BJ (cell line): ENCODE results near the gene CABP7. TPM values are rescaled to one million over a fixed set of nuclear protein-coding genes. Genes with fewer than 3 reads are reported as not detected.
"Not testable (repeated sequence)": the region's sequence is repeated elsewhere in the genome, so short reads cannot be mapped to it uniquely, and the experiment has no call there.

Experiments
- CTCF ChIA-PET: fragments of 350-600 bp; formaldehyde crosslinking; extraction: SDS; loops from one replicate; lab custom pipeline; 2021; ENCODE audit warnings: antibody characterized with exemption, inconsistent platforms; lab: Yijun Ruan, JAX
- POLR2A ChIA-PET: fragments of 300-600 bp; sonication (Branson Sonifier 250); formaldehyde crosslinking; extraction: SDS; loops from one replicate; lab custom pipeline; 2021; ENCODE audit warnings: antibody characterized with exemption; lab: Charles Lee
- DNase-seq: peaks from one replicate; pipeline ENCODE4 v3.0.0-alpha.2; 2011; ENCODE audit warnings: low read depth
- H3K27me3 ChIP-seq: 2 replicates; pipeline ENCODE4 v1.6.0; 2011; ENCODE audit warnings: low read length; ENCODE audit not compliant: control insufficient read depth, insufficient read depth
- H3K36me3 ChIP-seq: 2 replicates; pipeline ENCODE4 v1.5.1; 2011; ENCODE audit warnings: low read length; ENCODE audit not compliant: control insufficient read depth, insufficient read depth
- H3K4me3 ChIP-seq: 2 replicates; pipeline ENCODE4 v1.5.1; 2011; ENCODE audit warnings: low read depth, mild to moderate bottlenecking, control low read depth, low read length
- polyA plus RNA-seq: library from polyadenylated mRNA; depleted of rRNA; stranded (reverse); fragments of >200 nt; gene quantifications from 2 replicates; pipeline ENCODE4 v1.2.3, GENCODE V29; 2011
- TF ChIP-seq, protein P1 (sequence below): IDR thresholded peaks from 2 replicates; pipeline ENCODE4 v1.5.1; 2011; ENCODE audit warnings: low read depth, mild to moderate bottlenecking, control low read depth, inconsistent platforms, low read length, moderate library complexity; ENCODE audit not compliant: insufficient read depth

CABP7 gene
- polyA plus RNA-seq, 1 experiment, result 0.02 TPM

DNA sequence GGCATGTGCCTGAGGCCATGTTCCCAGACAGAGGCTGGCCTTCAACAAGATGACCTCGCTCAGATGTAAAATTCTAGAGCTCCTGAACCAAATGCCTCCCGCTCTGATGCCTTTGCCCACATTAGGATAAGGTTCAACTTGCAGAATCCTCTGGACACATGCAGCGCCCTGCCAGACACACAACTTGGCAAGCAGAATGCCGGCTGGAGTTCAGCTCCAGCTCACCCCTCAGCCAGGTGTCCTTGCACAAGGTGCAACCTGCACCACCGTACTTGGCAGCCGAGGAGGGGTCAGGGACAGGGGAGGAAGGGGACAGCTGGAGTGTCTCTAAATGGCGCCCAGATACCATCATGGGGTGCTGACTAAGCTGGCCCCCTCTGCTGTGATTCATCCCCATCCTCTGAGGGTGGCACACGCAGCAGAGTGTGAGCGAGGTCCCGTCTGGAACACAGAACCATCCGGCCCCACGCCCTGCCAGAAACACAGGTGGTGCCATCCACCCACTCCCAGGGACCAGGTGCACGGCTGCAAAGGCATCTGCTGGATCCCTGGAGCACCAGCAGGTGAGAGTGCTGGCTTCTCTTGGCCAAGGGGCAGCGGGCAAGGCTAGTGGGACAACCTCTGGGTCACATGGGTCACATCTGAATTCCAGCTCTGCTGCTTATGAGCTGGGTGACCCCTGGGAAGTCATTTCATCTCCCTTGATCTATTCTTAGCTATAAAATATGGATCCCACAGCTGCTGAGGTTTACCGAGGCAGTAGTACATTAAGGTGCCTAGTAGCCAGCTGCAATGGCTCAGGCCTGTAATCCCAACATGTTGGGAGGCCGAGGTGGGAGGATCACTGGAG is 34.2 kb downstream of the CABP7 start:
- TF ChIP-seq, protein P1, sequence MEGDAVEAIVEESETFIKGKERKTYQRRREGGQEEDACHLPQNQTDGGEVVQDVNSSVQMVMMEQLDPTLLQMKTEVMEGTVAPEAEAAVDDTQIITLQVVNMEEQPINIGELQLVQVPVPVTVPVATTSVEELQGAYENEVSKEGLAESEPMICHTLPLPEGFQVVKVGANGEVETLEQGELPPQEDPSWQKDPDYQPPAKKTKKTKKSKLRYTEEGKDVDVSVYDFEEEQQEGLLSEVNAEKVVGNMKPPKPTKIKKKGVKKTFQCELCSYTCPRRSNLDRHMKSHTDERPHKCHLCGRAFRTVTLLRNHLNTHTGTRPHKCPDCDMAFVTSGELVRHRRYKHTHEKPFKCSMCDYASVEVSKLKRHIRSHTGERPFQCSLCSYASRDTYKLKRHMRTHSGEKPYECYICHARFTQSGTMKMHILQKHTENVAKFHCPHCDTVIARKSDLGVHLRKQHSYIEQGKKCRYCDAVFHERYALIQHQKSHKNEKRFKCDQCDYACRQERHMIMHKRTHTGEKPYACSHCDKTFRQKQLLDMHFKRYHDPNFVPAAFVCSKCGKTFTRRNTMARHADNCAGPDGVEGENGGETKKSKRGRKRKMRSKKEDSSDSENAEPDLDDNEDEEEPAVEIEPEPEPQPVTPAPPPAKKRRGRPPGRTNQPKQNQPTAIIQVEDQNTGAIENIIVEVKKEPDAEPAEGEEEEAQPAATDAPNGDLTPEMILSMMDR, result no peak
- Histone ChIP-seq H3K4me3 (no peak overlapping the region), H3K27me3 (no peaks in the 10 kb centered on the region), H3K36me3 (no peaks in the 10 kb centered on the region)
- no peak for DNase-seq
- POLR2A ChIA-PET, result no interaction called here
- CTCF ChIA-PET, result interaction anchor here (1.2 kb wide), 1 partner anchor 118 kb away, joined by 4 read pairs; no protein-coding TSS in a partner anchor

DNA sequence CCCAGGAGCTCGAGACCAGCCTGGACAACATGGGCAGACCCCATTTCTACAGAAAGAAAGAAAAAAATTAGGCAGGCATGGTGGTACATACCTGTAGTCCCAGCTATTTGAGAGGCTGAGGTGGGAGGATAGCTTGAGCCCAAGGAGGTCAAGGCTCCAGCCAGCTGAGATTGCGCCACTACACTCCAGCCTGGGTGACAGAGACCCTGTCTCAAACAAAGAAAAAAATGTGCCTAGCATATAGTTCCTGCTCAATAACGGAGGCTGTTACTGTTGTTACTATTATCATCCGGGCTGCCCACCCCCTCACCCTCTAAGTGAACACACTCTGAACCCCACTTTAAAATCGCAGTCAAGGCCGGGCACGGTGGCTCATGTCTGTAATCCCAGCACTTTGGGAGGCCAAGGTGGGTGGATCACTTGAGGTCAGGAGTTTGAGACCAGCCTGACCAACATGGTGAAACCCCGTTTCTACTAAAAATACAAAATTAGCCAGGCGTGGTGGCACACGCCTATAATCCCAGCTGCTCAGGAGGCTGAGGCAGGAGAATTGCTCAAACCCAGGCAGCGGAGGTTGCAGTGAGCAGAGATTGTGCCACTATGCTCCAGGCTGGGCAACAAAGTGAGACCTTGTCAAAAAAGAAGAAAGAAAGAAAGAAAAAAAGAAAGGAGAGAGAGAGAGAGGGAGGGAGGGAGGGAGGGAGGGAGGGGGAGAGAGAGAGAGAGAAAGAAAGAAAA is 35.0 kb downstream of the CABP7 start:
- POLR2A ChIA-PET, CTCF ChIA-PET, H3K27me3 ChIP-seq, H3K36me3 ChIP-seq, DNase-seq, H3K4me3 ChIP-seq: not testable (repeated sequence)

DNA sequence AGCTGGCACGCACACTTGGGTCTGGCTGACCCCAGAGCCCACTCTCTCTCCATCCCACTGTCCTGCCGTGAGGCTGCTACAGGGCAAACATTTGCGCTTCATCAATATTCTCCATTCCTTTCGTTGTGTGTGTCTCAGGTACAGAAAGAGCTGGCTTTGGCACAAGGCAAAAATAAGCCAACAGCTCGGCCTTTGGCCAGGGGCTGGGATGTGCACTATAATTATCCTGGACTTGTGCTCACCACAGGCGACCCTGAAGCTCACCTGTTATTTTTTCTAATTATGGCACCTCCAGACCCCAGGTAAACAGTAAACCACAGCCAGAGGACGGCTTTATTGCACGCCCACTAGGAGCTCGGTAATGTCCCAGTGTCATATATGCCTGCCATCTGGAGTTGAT is 36.1 kb downstream of the CABP7 start:
- ChIA-PET POLR2A (no interaction called here), CTCF (no interaction called here)
- H3K27me3 ChIP-seq, result no peaks in the 10 kb centered on the region
- no peak overlapping the region for H3K4me3 ChIP-seq
- no peaks in the 10 kb centered on the region for H3K36me3 ChIP-seq
- TF ChIP-seq, protein P1, result no peak
- DNase-seq, result no peak

DNA sequence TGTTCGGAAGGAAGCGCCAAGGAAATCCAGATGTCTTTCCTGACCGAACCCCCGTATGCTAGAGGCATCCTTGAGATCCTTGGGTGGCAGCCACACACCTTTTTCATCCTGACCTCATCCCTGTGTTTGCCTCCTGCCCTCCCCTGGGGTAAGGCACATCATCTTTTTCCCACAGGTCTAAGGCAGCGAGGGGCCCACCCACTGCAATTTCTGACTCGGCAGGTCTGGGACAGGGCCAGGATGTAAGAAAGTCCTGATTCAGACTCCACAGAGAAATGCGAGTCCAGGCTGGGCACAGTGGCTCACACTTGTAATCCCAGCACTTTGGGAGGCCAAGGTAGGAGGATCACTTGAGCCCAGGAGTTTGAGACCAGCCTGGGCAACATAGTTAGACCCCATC is 36.5 kb downstream of the CABP7 start:
- DNase-seq, result no peak
- ChIA-PET POLR2A (no interaction called here), CTCF (interaction anchor here (1.2 to 1.3 kb wide), 2 partner anchors 10 to 23 kb away, joined by 3 read pairs; no protein-coding TSS in a partner anchor)
- no peaks in the 10 kb centered on the region for H3K27me3 ChIP-seq
- TF ChIP-seq, protein P1, result no peak
- H3K4me3 ChIP-seq, result no peak overlapping the region
- H3K36me3 ChIP-seq, result no peaks in the 10 kb centered on the region

DNA sequence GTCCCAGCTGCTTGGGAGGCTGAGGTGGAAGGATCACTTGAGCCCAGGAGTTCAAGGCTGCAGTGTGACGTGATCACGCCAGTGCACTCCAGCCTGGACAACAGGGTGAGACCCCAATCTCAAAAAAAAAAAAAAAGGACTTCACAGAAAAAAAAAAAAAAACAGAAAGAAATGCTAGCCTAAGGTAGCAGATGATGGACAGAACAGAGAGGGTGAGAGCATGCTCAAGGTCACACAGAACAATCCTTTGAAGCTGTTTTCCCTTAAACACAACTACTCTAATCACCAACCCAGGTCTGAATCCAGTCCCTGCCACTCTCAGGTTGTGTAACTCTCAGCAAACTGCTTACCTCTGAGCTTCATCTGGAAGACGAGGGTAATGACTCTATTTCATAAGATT is 37.3 kb downstream of the CABP7 start:
- ChIA-PET POLR2A (no interaction called here), CTCF (interaction anchor here (1.2 to 1.5 kb wide), 3 partner anchors 11 to 31 kb away, joined by 3 read pairs; no protein-coding TSS in a partner anchor)
- TF ChIP-seq, protein P1, result no peak
- DNase-seq, result no peak
- no peaks in the 10 kb centered on the region for H3K36me3 ChIP-seq
- no peak overlapping the region for H3K4me3 ChIP-seq
- H3K27me3 ChIP-seq, result no peaks in the 10 kb centered on the region
